Suprapubic skin (tissue), 4 donors: ENCODE measurements around the gene DUSP15. TPM values are rescaled to one million over a fixed set of nuclear protein-coding genes. Genes with fewer than 3 reads are reported as not detected.

Source experiments
- DNase-seq, 2 donors: peaks; one replicate each; pipeline ENCODE4 v3.0.0-alpha.2; 2019; ENCODE audit warnings: low spot score in 2 of 2
- H3K27ac ChIP-seq: fragments of 200-600 bp; sonication (generic); one replicate; pipeline ENCODE4 v1.5.1; 2019
- H3K27me3 ChIP-seq: fragments of 200-600 bp; sonication (generic); one replicate; pipeline ENCODE4 v1.5.1; 2019
- H3K36me3 ChIP-seq: fragments of 200-600 bp; sonication (generic); one replicate; pipeline ENCODE4 v1.5.1; 2019
- H3K4me1 ChIP-seq: fragments of 200-600 bp; sonication (generic); one replicate; pipeline ENCODE4 v1.5.1; 2019
- H3K4me3 ChIP-seq: fragments of 200-600 bp; sonication (generic); one replicate; pipeline ENCODE4 v1.5.1; 2019; ENCODE audit warnings: mild to moderate bottlenecking
- H3K9me3 ChIP-seq: fragments of 200-600 bp; sonication (generic); one replicate; pipeline ENCODE4 v1.5.1; 2019
- CTCF ChIP-seq, 2 donors: fragments of 200-600 bp in 1 of 2; fragments of 450-650 bp in 1 of 2; sonication (generic) in 1 of 2; IDR thresholded peaks; one replicate each; pipeline ENCODE4 v1.5.1; 2016 to 2019; ENCODE audit warnings: antibody characterized with exemption in 2 of 2, mild to moderate bottlenecking in 1 of 2, moderate library complexity in 1 of 2
- EP300 ChIP-seq: sonication (generic); formaldehyde crosslinking; IDR thresholded peaks from one replicate; pipeline ENCODE4 v1.6.1; 2017; ENCODE audit warnings: antibody characterized with exemption
- POLR2A ChIP-seq, 2 donors: fragments of 450-650 bp; IDR thresholded peaks; one replicate each; pipeline ENCODE4 v1.6.1; 2017; ENCODE audit warnings: antibody characterized with exemption in 2 of 2, mild to moderate bottlenecking in 2 of 2, moderate library complexity in 2 of 2
- POLR2AphosphoS5 ChIP-seq, 3 donors: sonication (generic); formaldehyde crosslinking; IDR thresholded peaks; one replicate each; pipeline ENCODE4 v1.6.1; 2017; ENCODE audit warnings: antibody characterized with exemption in 3 of 3
- WGBS: methylation state at CpG from one replicate; pipeline ENCODE4 v1.1.5; 2018; 5-methylcytosine and 5-hydroxymethylcytosine counted together
- total RNA-seq, 4 donors: library from RNA; depleted of rRNA; stranded (reverse); fragments of >200 nt; gene quantifications; one replicate each; pipeline ENCODE4 v1.1.0, GENCODE V29; 2016

Gene DUSP15
- total RNA-seq, 4 donors from 2014 or later: 1.1 to 2.4 (median 1.1) TPM; not detected in 1

- Histone ChIP-seq H3K36me3 (no peaks in the 10 kb centered on the region), H3K4me3 (no peak overlapping the region), H3K27me3 (peaks cover 34% of the 10 kb centered on the region), H3K4me1 (peaks cover 4% of the 10 kb centered on the region), H3K27ac (no peak overlapping the region), H3K9me3 (no peaks in the 10 kb centered on the region)
- WGBS: 14% methylated on average over 38 of the region's 45 CpGs
- TF ChIP-seq CTCF (IDR thresholded peaks at IDR 0.05): no peak
- TF ChIP-seq EP300: no peak
- no peak for TF ChIP-seq POLR2A (IDR thresholded peaks at IDR 0.05)
- no peak for TF ChIP-seq POLR2AphosphoS5 (IDR thresholded peaks at IDR 0.05)
- DNase-seq: no peak
Measured at GRCh38 chr20:31849306-31849930, 20.9 kb downstream of the DUSP15 start.

DNA sequence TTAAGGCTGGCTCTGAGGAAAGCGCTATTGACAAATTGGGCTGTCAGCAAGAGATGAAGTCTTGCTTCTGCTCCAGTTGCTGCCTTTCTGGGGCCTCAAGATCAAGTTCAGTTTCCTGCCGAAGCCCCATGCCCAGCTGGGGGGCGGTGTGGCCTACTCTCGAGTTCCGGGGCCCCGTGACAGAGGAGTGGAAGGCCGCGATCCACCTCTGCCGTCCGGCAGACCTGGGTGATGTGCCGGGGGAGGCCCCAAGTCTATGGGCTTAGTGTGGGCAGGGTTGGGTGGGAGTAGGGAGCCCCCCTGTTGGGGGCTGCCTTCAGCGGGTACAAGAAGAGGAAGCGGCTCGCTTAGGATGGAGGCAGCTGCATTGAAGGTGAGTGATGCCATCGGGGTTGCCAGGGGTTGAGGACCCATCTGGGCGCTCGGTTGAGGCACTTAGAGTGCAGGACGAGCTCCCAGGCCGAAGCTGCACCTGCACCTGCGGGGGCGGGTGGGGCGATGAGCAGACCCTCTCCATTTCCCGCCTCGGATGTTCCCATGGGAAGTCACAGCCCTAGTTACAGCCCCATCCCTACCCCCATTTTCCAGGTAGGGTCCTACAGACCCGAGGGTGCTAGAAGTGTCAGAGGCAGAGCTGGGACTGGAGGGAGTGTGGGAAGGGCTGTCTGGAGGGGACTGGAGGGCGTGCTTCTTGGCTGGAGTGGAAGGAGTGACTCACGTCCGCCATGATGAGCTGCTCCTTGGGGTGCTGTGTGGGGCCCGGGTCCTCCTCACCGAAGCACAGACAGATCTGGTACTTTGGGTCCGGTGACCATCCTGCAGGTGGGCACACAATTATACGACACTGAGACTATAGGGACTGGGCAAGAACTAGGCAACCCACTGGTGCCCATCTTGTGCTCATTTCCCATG, 22.0 kb downstream of the DUSP15 start:
- H3K36me3 ChIP-seq: no peaks in the 10 kb centered on the region
- no peak for DNase-seq
- WGBS: 79% methylated on average over 28 of the region's 32 CpGs
- H3K4me1 ChIP-seq: peaks cover 4% of the 10 kb centered on the region
- no peak overlapping the region for H3K27ac ChIP-seq
- no peak for TF ChIP-seq POLR2AphosphoS5 (IDR thresholded peaks at IDR 0.05)
- no peak for TF ChIP-seq POLR2A (IDR thresholded peaks at IDR 0.05)
- no peak for TF ChIP-seq EP300
- no peak for TF ChIP-seq CTCF (IDR thresholded peaks at IDR 0.05)
- H3K27me3 ChIP-seq: peaks cover 34% of the 10 kb centered on the region
- no peak overlapping the region for H3K4me3 ChIP-seq
- H3K9me3 ChIP-seq: no peaks in the 10 kb centered on the region

DNA sequence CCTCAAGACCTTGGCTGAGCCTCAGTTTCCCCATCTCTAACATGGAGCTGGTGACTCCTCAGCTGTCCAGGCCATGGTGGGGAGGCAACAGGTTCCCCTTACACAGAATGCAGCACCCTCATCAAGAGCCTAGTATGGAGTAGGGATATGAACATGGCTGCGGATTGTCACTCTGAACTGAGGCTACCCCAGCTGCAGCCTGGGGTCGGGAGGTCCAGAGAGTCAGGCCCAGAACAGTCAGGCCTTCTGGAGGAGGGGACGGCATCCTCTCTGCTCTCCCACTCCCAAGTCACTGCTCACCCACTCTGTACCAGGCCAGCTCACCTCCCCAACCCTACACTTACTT, 23.6 kb downstream of the DUSP15 start:
- DNase-seq: no peak
- Histone ChIP-seq H3K9me3 (no peaks in the 10 kb centered on the region), H3K27me3 (peaks cover 26% of the 10 kb centered on the region), H3K27ac (no peak overlapping the region), H3K4me1 (no peaks in the 10 kb centered on the region), H3K4me3 (no peak overlapping the region), H3K36me3 (no peaks in the 10 kb centered on the region)
- no CpG with 5 or more reads among the region's 3 CpGs for WGBS
- TF ChIP-seq EP300: no peak
- no peak for TF ChIP-seq POLR2A (IDR thresholded peaks at IDR 0.05)
- TF ChIP-seq POLR2AphosphoS5 (IDR thresholded peaks at IDR 0.05): no peak
- no peak for TF ChIP-seq CTCF (IDR thresholded peaks at IDR 0.05)

DNA sequence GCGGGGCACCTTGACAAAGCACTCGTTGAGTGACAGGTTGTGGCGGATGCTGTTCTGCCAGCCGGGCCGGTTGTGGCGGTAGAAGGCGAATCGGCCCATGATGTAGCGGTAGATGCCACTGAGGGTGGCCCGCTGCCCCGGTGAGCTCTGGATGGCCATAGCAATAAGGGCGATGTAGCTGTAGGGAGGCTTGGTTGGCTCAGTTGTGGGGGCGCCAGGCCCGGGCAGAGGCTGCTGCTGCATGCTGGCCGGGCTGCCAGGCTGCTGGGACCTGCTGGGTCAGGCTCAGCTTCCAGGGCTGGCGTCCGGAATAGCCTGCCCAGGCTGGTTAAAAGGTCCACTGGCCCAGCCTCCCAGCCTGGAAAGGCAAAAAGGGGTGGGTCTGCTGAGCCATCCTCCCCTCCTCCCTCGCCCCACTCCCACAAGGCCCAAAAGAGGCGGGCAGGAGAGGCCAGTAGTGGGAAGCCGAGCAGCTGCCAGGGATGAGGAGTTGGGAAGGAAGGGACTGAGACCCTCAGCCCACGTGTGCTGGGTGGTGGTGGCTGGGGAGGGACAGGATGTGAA, 24.9 kb downstream of the DUSP15 start, which contains the start of gene FOXS1:
FOXS1 (minus strand) TSS at position 305 of the 564 bp plus-strand sequence; CDS start at position 243, 62 bp downstream.
- DNase-seq: peak in 1 of 2 donors; percentile 56
- H3K27ac ChIP-seq: no peak within 1 kb of the TSS
- no peak for TF ChIP-seq CTCF (IDR thresholded peaks at IDR 0.05)
- no peak for TF ChIP-seq POLR2A (IDR thresholded peaks at IDR 0.05)
- TF ChIP-seq POLR2AphosphoS5 (IDR thresholded peaks at IDR 0.05): no peak
- TF ChIP-seq EP300: no peak
- WGBS: 58% methylated on average over 13 of the region's 21 CpGs
- no peaks in the 10 kb centered on the region for H3K4me1 ChIP-seq
- no peaks in the 10 kb centered on the region for H3K9me3 ChIP-seq
- peak within 1 kb of the TSS; percentile 15 for H3K4me3 ChIP-seq
- peaks cover 12% of the 10 kb centered on the region for H3K27me3 ChIP-seq
- H3K36me3 ChIP-seq: no peaks in the 10 kb centered on the region
